OCI-LY7 (cell line): ENCODE measurements around the gene TMEM184A. TPM values are rescaled to one million over a fixed set of nuclear protein-coding genes. Genes with fewer than 3 reads are reported as not detected.

Experiments
- BruUV-seq: library from RNA; stranded (reverse); fragments of 400-500 nt; replicated peaks from 2 replicates; lab custom pipeline; 2021; lab: Mats Ljungman, UMichigan
- CTCF ChIA-PET: fragments of 300-600 bp; sonication (Branson Sonifier 250); formaldehyde crosslinking; loops from one replicate; lab custom pipeline; 2022; ENCODE audit warnings: antibody characterized with exemption; ENCODE audit not compliant: unreplicated experiment; lab: Charles Lee
- POLR2A ChIA-PET: fragments of 300-600 bp; sonication (Branson Sonifier 250); formaldehyde crosslinking; loops from one replicate; lab custom pipeline; 2022; ENCODE audit warnings: antibody characterized with exemption; lab: Charles Lee
- DNase-seq: peaks from one replicate; pipeline ENCODE4 v3.0.0-alpha.2; 2015; ENCODE audit warnings: low spot score
- H2AFZ ChIP-seq: fragments of 200-600 bp; sonication (generic), shearing (Covaris generic); 2 replicates; pipeline ENCODE4 v1.6.1; 2014; ENCODE audit warnings: mild to moderate bottlenecking, antibody characterized with exemption, low read length, moderate library complexity
- H3K27ac ChIP-seq: fragments of 200-600 bp; sonication (generic); 2 replicates; pipeline ENCODE4 v1.5.1; 2014; ENCODE audit warnings: mixed run types, low read depth, mild to moderate bottlenecking, moderate library complexity, low read length, inconsistent platforms; ENCODE audit not compliant: poor library complexity, severe bottlenecking
- H3K36me3 ChIP-seq: fragments of 200-600 bp; sonication (generic); 2 replicates; pipeline ENCODE4 v1.6.1; 2014; ENCODE audit warnings: mild to moderate bottlenecking, antibody characterized with exemption, low read length, moderate library complexity, mixed read lengths; ENCODE audit not compliant: insufficient read depth
- H3K4me1 ChIP-seq: fragments of 200-600 bp; sonication (generic); 2 replicates; pipeline ENCODE4 v1.5.1; 2014; ENCODE audit warnings: mild to moderate bottlenecking, low read length; ENCODE audit not compliant: insufficient read depth, poor library complexity, severe bottlenecking
- H3K4me2 ChIP-seq: fragments of 200-600 bp; sonication (generic); 2 replicates; pipeline ENCODE4 v1.6.1; 2014; ENCODE audit warnings: mild to moderate bottlenecking, low read length
- H3K4me3 ChIP-seq: fragments of 200-600 bp; sonication (generic); 2 replicates; pipeline ENCODE4 v1.5.1; 2014; ENCODE audit warnings: mild to moderate bottlenecking, low read depth, low read length; ENCODE audit not compliant: poor library complexity, severe bottlenecking
- H3K79me2 ChIP-seq: fragments of 200-600 bp; sonication (generic); 2 replicates; pipeline ENCODE4 v1.6.1; 2016; ENCODE audit warnings: low read depth, mild to moderate bottlenecking, low read length, moderate library complexity, mixed read lengths; ENCODE audit not compliant: insufficient read depth
- H3K9me2 ChIP-seq: fragments of 200-600 bp; sonication (generic); 2 replicates; pipeline ENCODE4 v1.6.1; 2016; ENCODE audit warnings: mild to moderate bottlenecking, low read length, mixed read lengths; ENCODE audit not compliant: insufficient read depth
- H3K9me3 ChIP-seq: fragments of 200-600 bp; sonication (generic); 2 replicates; pipeline ENCODE4 v1.6.1; 2014; ENCODE audit warnings: mild to moderate bottlenecking, mixed run types, low read length, mixed read lengths
- H4K20me1 ChIP-seq: fragments of 200-600 bp; sonication (generic); 2 replicates; pipeline ENCODE4 v1.6.1; 2014; ENCODE audit warnings: mild to moderate bottlenecking, antibody characterized with exemption, low read length, moderate library complexity, mixed read lengths; ENCODE audit not compliant: insufficient read depth
- EZH2phosphoT487 ChIP-seq: fragments of 200-600 bp; sonication (generic); IDR thresholded peaks from 2 replicates; pipeline ENCODE4 v1.6.1; 2018; ENCODE audit warnings: low read depth, borderline replicate concordance, mild to moderate bottlenecking, mixed run types, antibody characterized with exemption, low read length, moderate library complexity, mixed read lengths
- intact Hi-C: fragments of 100-400 bp; cut with micrococcal nuclease; formaldehyde crosslinking; loops from one replicate; pipeline ENCODE4 v1.10.0; 2022; ENCODE audit not compliant: unreplicated experiment
- total RNA-seq, 2 experiments: library from RNA; depleted of rRNA in 1 of 2; stranded (reverse); fragments of >200 nt in 1 of 2; shearing (Covaris generic) in 1 of 2; gene quantifications; 2 replicates each; pipeline ENCODE4 v1.2.3, GENCODE V29; 2014 to 2022
- TF ChIP-seq, protein P1 (sequence below): fragments of 200-600 bp; sonication (generic); conservative IDR thresholded peaks from 2 replicates; pipeline ENCODE4 v1.5.1; 2014; ENCODE audit warnings: mild to moderate bottlenecking, antibody characterized with exemption, low read length, moderate library complexity, mixed read lengths

TMEM184A gene
- total RNA-seq, 2 experiments from 2014 or later, result 0.19 TPM; not detected in 1

DNA sequence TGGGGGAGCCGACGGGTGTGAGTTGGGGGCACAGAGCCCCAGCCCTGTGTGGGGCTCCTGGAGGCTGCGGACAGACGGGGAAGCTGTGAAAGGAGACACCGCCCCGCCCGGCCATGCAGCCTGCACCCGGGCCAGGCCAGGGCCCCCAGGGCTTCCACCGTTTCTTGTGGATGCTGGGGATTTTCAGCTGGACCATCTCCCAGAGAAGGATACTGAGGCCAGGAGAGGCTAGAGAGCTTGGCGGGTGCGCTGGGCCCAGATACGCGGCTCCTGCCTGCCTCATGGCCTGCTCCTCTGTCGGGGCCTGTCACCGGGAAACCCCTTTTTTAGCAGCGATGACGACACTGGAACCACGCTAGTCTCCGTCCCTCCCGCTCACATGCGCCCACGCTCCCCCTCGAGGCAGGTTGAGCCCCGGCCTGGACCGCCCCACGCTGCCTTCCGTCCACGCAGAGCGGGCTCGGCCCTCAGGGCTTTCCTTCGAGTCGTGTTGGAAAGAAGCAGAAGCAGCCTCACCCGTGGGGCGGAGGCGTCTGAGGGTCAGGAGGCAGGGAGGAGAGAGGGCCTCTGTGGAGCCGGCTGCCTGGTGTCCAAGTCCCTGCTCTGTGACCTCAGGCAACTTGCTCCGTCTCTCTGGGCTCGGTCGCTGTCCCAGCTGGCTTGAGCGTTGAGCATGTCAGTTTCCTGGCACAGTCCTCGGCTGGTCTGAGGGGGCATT is 11.7 kb downstream of the TMEM184A start:
- no peak overlapping the region for H2AFZ ChIP-seq
- DNase-seq, result no peak
- TF ChIP-seq EZH2phosphoT487, result no peak
- TF ChIP-seq, protein P1, sequence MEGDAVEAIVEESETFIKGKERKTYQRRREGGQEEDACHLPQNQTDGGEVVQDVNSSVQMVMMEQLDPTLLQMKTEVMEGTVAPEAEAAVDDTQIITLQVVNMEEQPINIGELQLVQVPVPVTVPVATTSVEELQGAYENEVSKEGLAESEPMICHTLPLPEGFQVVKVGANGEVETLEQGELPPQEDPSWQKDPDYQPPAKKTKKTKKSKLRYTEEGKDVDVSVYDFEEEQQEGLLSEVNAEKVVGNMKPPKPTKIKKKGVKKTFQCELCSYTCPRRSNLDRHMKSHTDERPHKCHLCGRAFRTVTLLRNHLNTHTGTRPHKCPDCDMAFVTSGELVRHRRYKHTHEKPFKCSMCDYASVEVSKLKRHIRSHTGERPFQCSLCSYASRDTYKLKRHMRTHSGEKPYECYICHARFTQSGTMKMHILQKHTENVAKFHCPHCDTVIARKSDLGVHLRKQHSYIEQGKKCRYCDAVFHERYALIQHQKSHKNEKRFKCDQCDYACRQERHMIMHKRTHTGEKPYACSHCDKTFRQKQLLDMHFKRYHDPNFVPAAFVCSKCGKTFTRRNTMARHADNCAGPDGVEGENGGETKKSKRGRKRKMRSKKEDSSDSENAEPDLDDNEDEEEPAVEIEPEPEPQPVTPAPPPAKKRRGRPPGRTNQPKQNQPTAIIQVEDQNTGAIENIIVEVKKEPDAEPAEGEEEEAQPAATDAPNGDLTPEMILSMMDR, result no peak
- no peaks in the 10 kb centered on the region for H4K20me1 ChIP-seq
- H3K9me3 ChIP-seq, result no peaks in the 10 kb centered on the region
- peaks cover 43% of the 10 kb centered on the region for H3K36me3 ChIP-seq
- ChIA-PET CTCF (no interaction called here), POLR2A (no interaction called here)
- H3K4me1 ChIP-seq, result no peaks in the 10 kb centered on the region
- no peak overlapping the region for H3K4me2 ChIP-seq
- BruUV-seq, result no TSS peak
- H3K9me2 ChIP-seq, result no peaks in the 10 kb centered on the region
- no peak overlapping the region for H3K4me3 ChIP-seq
- intact Hi-C loops, result no loop called here
- no peaks in the 10 kb centered on the region for H3K79me2 ChIP-seq
- no peak overlapping the region for H3K27ac ChIP-seq

DNA sequence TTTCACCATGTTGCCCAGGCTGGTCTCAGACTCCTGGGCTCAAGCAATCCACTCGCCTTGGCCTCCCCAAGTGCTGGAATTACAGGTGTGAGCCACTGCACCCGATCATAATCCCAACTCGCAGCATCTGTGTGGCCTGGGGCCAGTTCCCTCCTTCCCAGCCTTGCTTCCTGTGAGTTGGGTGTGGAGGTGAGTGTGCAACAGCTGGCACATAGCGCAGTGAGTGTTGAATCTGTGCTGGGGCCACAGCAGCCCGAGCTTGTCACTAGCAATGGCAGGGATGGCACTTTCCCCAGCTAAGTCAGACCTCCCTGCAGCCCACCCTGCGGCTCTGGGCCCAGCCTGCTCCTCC is 12.2 kb downstream of the TMEM184A start:
- POLR2A ChIA-PET, result no interaction called here
- H4K20me1 ChIP-seq, result no peaks in the 10 kb centered on the region
- H3K27ac ChIP-seq, result no peak overlapping the region
- H3K4me3 ChIP-seq, result no peak overlapping the region
- no peak overlapping the region for H2AFZ ChIP-seq
- H3K4me1 ChIP-seq, result no peaks in the 10 kb centered on the region
- BruUV-seq, result no TSS peak
- H3K9me2 ChIP-seq, result no peaks in the 10 kb centered on the region
- H3K36me3 ChIP-seq, result peaks cover 48% of the 10 kb centered on the region
- H3K79me2 ChIP-seq, result no peaks in the 10 kb centered on the region
- H3K9me3 ChIP-seq, result no peaks in the 10 kb centered on the region
- intact Hi-C loops, result no loop called here
- CTCF ChIA-PET, result no interaction called here
- no peak overlapping the region for H3K4me2 ChIP-seq
- DNase-seq, result no peak
- TF ChIP-seq, protein P1, result no peak
- TF ChIP-seq EZH2phosphoT487, result no peak
